ENCODE data around the gene USO1.

USO1 gene

DNA sequence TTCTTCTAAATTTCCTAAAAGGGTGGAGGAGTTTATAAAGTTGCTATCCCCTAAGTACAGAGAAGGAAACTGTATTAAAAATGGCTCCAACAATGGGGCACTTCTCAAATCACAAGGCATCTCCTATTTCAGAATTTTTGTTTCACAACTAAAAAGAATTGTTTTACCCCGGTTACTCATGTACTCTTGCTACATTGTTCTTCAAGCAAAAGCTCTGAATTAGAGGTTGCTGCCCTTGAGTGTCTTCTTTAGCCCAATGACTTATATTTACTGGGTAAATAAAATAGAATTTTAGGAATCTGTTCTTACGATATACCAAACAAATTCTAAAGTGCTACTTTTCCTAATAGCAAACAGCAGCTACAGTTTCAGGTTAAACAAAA, 110.4 kb downstream of the USO1 start:
- no peak for DNase-seq (ENCODE audit: low read depth, low spot score)

DNA sequence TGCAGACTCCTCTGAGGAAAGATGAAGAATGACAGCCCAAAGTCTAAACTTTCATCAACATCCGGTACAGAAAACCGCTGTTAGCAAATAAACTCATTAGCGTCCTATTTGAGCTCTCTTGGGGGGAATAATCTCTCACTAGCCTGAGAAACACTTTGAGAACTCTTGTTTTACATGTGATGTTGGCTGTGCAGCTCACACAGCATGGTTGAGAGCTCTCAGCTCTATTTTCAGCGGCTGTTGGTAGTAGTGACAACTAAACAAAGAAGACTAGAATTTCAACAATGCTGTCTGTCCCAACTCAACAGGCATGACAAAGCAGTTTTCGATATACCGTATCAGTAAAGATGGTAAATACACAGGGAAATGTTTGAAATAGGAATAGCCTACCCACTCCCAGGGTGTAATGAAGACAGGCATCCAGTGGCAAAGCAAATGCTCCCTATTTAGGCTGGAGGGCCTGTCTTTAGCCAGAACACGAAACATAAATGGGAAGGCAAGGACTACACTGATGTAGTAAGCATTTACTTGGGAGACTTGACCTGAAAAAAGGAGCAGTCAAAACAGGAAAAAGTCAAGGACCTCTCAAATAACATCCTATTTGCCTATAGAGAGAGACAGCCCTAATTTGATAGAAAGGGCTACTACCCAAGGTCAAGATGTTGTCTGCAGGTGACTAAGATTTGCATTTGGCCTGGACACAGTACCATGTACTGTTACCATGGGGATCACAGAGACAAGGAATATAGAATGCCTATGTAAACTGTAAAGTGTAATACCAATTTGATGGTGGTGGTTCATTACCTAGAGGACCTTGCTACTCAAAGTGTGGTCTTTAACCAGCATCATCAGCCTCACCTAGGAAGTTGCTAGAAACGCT, 117.5 kb downstream of the USO1 start:
- DNase-seq (ENCODE audit: low read depth, low spot score) = no peak

DNA sequence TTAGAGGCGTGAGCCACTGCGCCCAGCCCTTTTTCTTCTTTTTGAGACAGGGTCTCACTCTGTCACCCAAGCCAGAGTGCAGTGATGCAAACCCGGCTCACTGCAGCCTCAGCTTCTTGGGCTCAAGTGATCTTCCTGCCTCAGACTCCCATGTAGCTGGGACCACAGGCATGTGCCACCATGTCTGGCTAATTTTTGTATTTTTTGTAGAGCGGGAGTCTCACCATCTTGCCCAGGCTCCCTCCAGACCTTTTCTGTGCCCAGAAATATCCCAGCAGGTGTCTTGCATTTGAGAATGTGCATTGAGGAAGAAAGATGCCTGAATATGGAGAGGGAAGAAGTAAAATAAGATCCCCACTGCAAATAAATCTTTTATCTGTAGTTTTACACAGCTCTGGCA, 119.2 kb downstream of the USO1 start:
- DNase-seq (ENCODE audit: low read depth, low spot score) = no peak

DNA sequence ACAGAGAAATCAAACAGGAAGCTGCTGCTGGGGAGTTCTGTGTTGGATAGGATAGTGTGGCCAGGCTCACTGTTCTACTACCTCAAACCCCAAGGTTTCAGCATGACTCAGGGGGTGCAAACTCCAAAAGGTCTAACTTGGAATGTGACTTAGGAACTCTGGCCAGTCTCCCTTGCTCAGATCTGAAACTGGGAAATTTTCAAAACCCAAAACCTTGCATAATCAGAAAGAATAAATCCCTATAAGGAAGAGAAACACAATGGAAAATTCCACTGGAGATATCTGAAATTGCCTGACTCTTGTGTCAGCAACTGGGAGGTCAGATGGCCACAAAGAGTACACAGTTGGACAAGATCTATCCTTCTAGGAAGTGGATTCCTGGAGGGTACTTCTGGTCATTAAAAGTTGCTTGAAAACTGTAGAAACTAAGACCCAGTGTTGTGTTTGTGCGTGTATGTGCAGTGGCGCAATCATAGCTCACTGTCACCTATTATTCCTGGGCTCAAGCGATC, 119.8 kb downstream of the USO1 start:
- no peak for DNase-seq (ENCODE audit: low read depth, low spot score)

DNA sequence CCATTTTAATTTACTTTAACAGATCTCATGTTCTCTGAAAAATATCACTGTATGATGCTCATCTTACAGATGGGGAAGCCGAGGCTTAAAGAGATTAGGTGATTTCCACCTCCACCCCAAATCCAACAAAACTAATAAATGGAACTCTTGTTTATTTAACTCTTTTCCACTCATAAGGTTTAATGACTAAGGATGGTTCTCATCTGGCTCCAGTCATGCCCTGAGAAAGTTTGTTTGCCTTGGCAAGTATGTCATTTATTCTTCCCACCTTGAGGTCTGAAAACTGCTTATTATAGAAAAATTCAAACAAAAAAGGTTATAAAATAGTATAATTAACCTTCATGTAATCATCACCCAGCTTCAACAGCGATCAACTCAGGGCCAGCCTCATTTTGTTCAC, 121.6 kb downstream of the USO1 start:
- DNase-seq (ENCODE audit: low read depth, low spot score) = no peak

DNA sequence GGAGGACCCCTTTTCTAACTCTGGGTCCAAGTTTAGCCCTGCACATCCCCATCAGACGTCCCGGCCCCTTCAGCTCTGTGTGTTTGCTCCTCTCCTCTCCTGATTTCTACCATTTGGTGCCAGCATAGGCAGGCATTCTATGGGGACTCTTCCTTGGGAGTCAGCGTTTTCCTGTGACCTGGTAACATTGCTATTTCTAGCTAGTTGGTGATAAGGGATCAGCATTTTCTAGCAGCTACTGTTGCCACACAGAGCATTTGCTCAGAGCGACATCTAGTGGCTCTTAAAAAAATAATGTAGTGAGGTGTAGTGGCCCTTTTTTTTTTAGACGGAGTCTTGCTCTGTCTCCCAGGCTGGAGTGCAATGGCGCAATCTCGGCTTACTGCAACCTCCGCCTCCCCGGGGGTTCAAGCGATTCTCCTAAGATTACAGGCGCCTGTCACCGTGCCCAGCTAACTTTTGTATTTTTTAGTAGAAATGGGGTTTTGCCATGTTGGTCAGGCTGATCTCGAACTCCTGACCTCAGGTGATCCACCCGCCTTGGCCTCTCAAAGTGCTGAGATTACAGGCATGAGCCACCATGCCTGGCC, 123.9 kb downstream of the USO1 start:
- peak; percentile 33 for DNase-seq (ENCODE audit: low read depth, low spot score)

DNA sequence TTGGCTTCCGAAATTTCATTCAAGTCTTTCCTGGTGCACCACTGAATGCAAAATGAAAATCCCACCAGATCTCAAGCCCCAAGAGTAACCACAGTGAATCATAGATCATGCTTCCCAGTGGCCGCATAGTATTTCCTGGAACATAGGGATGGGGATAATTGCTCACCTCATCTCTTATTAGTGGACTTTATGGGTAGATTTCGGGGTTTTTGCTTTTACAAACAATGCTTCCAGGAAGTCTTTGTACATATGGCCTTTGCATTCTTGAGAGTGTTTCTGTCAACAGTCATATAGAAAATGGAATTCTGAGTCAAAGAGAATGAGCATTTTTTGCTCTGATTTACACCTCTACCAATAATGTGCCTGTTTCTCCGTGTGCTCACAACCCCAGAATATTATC, 124.5 kb downstream of the USO1 start:
- DNase-seq (ENCODE audit: low read depth, low spot score) = no peak

DNA sequence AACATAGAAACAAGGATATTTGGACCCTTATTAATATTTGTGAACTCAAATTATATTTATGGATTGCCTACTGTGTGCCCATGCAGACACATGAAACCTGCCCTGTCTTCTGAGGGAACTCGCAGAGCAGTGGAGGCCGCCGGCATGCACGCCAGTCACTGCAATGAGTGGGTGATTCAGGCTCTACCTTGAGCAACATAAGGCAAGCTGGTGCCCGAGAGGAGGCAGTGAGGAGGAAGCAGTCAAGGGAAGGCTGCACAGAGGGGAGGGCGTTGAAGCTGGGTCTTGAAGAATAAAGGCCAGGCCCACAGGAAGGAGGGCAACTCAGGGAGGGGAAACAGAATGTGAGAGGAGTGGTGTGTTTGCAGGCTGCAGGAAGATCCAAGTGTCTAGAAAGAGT, 125.1 kb downstream of the USO1 start:
- no peak for DNase-seq (ENCODE audit: low read depth, low spot score)

DNA sequence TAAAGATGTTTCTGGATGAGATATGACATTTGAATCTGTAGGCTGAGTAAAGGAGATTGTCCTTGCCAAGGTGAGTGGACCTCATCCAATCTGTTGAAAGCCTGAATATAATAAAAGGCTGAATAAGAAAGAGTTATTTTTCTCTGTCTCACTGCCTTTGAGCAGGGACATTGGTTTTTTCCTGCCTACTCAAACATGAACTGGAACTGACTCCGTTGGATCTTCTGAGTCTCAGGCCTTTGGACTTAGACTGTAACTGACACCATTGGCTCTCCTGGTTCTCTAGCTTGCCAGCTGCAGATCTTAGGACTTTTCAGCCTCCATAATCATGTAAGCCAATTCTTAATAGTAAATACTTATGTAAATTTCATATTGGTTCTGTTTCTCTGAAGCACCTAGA, 134.3 kb downstream of the USO1 start:
- no peak for DNase-seq (ENCODE audit: low read depth, low spot score)

DNA sequence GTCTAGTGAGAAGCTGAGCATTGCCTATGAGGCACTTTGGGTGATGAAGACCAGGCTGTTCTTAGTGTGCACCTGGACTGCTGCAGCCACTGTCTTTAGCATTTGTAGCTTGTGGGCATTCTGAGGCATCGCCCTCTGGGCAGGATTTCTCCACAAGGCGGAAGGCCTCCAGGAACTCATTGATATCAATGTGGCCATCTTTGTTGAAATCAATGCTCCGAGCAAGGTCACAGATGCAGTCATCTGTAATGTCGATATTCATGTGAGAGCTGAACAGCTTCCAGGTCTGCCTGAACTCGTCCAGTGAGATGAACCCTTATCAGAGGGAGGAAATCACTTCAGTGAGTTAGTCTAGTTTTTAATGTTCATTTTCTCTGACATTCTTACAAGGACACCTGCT, 136.2 kb downstream of the USO1 start:
- DNase-seq (ENCODE audit: low read depth, low spot score) = no peak

All from brain pericyte (primary cell).